LNCAP (cell line): ENCODE results near the gene HCRTR2.

Source experiments
- CTCF ChIP-seq: fragments of 450-650 bp; IDR thresholded peaks from 2 replicates; pipeline ENCODE4 v1.5.1; 2017; ENCODE audit warnings: mild to moderate bottlenecking

The HCRTR2 gene

GRCh38 chr6:55198715-55199114 lies 24.4 kb downstream of the HCRTR2 start:
- TF ChIP-seq CTCF = no peak

- no peak for TF ChIP-seq CTCF
These were observed 24.9 kb downstream of the HCRTR2 start for GRCh38 chr6:55199239-55199638.

- no peak for TF ChIP-seq CTCF
These were observed 34.5 kb downstream of the HCRTR2 start for GRCh38 chr6:55208478-55209458.

GRCh38 chr6:55210952-55211351 lies 36.6 kb downstream of the HCRTR2 start:
- TF ChIP-seq CTCF = no peak

- TF ChIP-seq CTCF = no peak
These were observed 37.8 kb downstream of the HCRTR2 start for GRCh38 chr6:55212156-55212555.

GRCh38 chr6:55220961-55221360 lies 46.6 kb downstream of the HCRTR2 start:
- no peak for TF ChIP-seq CTCF

- no peak for TF ChIP-seq CTCF
These were observed 53.5 kb downstream of the HCRTR2 start for GRCh38 chr6:55227862-55228261.
